ENCODE data around the gene APC.
"Not testable (repeated sequence)": the region's sequence is repeated elsewhere in the genome, so short reads cannot be mapped to it uniquely, and the experiment has no call there.

Gene APC

DNA sequence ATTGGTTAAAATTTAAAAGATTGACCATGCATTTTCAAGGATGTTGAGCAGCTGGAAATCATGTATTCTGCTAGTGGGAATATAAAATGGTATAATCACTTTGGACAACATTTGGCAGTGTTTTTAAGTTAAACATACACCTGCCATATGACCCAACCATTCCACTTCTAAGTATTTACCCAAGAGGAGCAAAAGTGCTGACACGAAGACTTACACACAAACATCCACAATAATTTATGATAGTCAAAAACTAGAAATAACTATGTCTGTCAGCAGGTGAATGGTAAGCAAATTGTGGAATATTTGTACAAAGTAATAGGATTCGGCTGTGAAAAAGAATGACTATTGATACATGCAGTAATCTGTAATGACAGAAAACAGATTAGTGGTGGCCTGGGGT is 92.7 kb downstream of the APC start:
- no peak for DNase-seq
- in situ Hi-C loops (cut with MboI; ENCODE audit: low pct_unique_long_range_greater_than_20kb, low sequenced_read_pairs), result no loop called here

GRCh38 chr5:112833971-112834370 is 96.3 kb downstream of the APC start:
- DNase-seq, result no peak
- in situ Hi-C loops (cut with MboI; ENCODE audit: low pct_unique_long_range_greater_than_20kb, low sequenced_read_pairs), result no loop called here

DNA sequence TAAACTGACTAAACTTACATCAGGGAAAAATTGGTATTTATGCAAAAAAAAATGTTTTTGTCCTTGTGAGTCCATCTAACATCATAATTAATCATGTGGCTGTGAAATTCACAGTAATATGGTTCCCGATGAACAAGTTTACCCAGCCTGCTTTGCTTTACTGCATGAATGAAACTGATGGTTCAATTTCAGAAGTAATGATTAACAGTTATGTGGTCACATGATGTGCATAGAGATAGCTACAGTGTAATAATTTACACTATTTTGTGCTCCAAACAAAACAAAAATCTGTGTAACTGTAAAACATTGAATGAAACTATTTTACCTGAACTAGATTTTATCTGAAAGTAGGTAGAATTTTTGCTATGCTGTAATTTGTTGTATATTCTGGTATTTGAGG is 106.8 kb downstream of the APC start:
- in situ Hi-C loops (cut with MboI; ENCODE audit: low pct_unique_long_range_greater_than_20kb, low sequenced_read_pairs), result no loop called here
- DNase-seq, result no peak

- DNase-seq, result no peak
- in situ Hi-C loops (cut with MboI; ENCODE audit: low pct_unique_long_range_greater_than_20kb, low sequenced_read_pairs), result no loop called here
Observed at GRCh38 chr5:112846556-112846955, 108.9 kb downstream of the APC start.

DNA sequence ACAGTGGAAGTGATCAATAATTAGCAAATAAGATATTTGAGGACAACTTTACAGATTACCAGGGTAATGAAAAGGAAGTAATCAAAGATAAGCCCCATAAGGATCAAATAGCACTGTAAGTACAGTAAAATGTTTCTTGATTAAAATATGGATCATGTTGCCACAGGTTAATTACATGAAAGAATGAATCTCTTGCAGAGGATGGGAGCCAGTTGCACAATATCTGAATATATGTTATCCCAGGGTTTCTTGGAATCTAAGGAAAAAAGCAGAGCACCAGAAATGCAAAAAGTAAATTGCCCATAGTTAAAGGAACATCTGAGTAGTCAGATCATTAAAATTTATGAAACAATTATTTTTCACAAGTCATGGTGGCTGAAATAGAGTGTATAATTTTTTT is 109.6 kb downstream of the APC start:
- in situ Hi-C loops (cut with MboI; ENCODE audit: low pct_unique_long_range_greater_than_20kb, low sequenced_read_pairs), result no loop called here
- no peak for DNase-seq

DNA sequence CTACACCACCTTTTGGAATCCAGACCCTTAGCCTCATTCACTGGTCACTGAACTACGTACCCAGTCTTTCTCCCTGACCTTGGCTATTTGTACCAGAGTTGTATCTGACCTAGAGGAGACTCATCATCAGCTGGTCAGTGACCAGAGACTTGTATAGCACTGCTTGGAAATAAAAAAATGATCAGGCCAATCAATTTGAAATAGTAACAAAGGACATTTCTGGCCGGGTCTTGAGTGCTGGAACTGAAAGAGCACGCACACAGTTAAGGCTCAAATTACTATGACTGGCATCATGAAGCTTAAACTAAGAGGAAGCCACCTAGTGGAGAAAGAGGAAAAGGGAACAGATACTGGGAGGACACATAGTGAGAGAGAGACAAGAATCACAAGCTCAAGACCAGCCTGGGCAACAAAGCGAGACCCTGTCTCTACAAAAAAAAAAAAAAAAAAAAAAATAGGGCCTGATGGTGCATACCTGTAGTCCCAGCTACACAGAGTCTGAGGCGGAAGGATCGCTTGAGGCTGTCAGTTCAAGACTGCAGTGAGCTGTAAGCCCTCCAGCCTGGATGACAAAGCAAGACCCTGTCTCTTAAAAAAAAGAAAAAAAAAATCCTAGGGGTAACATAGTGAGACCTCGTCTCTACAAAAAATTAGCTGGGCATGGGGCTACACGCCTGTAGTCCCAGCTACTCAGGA is 110.6 kb downstream of the APC start:
- peak; percentile 85 for DNase-seq
- in situ Hi-C loops (cut with MboI; ENCODE audit: low pct_unique_long_range_greater_than_20kb, low sequenced_read_pairs), result no loop called here

- in situ Hi-C loops (cut with MboI; ENCODE audit: low pct_unique_long_range_greater_than_20kb, low sequenced_read_pairs), result no loop called here
- DNase-seq, result no peak
Observed at GRCh38 chr5:112849912-112850311, 112.2 kb downstream of the APC start.

GRCh38 chr5:112854651-112855050 is 117.0 kb downstream of the APC start:
- no peak for DNase-seq
- in situ Hi-C loops (cut with MboI; ENCODE audit: low pct_unique_long_range_greater_than_20kb, low sequenced_read_pairs), result no loop called here

GRCh38 chr5:112857866-112858265 is 120.2 kb downstream of the APC start:
- in situ Hi-C loops (cut with MboI; ENCODE audit: low pct_unique_long_range_greater_than_20kb, low sequenced_read_pairs), result no loop called here
- DNase-seq, result no peak

- DNase-seq; in situ Hi-C loops (cut with MboI; ENCODE audit: low pct_unique_long_range_greater_than_20kb, low sequenced_read_pairs): not testable (repeated sequence)
Observed at GRCh38 chr5:112860571-112860928, 122.9 kb downstream of the APC start.

DNA sequence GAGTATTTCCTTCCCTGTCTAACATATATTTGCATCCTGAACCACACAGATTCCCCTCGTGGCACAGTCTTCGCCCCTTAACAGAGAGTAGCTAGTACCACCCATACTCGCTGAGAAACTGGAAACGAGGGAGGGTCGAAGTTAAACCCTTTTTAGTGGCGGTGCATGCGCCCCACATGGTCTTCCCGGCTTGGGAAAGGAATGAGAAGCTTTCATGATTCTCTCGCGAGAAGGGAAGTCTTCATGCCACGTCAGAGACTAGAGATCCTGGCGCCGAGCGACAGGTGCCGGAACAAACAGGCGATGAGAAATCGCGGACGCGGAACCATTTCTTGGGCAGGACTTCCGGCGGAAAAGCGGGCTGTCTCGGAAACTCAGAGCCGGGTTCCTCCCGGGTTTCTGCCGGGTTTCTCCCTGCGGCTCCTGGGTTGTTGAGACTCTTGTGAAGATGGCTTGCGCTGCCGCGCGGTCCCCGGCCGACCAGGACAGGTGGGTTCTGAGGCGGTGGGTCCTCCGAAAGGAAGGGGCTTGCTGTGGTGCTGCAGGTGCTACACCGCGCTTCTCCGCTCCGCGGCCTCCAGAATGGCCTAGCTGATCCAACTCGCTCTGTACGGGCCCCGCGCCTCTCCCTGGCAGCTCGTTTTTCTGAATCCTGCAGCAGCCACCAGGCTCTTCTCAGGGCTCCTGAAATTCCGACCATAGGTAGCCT is 123.4 kb downstream of the APC start, which contains the start of gene SRP19:
SRP19 (plus strand) TSS at position 359 of the 709 bp plus-strand sequence; CDS start at position 449, 90 bp downstream.
- in situ Hi-C loops (cut with MboI; ENCODE audit: low pct_unique_long_range_greater_than_20kb, low sequenced_read_pairs), result no loop called here
- peak; percentile 94 for DNase-seq

DNA sequence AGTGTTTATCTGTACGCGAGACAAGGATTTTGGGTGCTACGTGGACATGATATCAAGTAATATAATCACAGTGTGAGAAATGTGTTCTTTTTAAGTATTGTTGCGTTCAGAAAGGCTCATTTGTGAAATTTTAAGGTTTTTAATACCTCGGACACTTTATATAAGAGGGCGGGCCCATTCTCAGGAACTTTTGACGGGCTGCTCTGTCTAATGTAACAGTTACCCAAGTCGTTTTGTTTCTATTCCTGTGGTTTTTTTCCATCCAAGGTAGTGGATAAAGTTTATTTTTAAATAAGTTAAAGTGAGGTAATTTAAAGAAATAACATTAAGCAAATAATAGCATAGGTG is 123.9 kb downstream of the APC start:
- DNase-seq, result no peak

GRCh38 chr5:112862085-112862484 is 124.4 kb downstream of the APC start:
- DNase-seq, result no peak
- in situ Hi-C loops (cut with MboI; ENCODE audit: low pct_unique_long_range_greater_than_20kb, low sequenced_read_pairs), result no loop called here

More for the DNA sequence above, 123.9 kb downstream of the APC start:
- in situ Hi-C loops (cut with MboI; ENCODE audit: low pct_unique_long_range_greater_than_20kb, low sequenced_read_pairs), result no loop called here

DNA sequence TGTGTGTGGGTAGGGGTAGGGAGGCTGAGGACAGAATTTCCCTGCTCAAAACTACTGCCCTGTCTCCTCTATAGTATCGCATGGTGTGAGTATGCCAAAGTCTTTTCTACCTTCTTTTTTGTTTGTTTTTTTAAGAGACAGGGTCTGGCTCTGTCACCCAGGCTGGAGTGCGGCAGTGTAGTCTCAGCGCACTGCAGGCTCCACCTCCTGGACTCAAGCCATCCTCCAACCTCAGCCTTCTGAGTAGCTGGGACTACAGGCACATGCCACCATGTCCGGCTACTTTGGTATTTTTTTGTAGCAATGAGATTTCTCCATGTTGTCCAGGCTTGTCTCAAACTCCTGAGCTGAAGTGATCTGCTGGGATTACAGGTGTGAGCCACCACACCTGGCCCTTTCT is 125.9 kb downstream of the APC start:
- in situ Hi-C loops (cut with MboI; ENCODE audit: low pct_unique_long_range_greater_than_20kb, low sequenced_read_pairs), result no loop called here
- DNase-seq, result no peak

GRCh38 chr5:112865128-112865527 is 127.4 kb downstream of the APC start:
- in situ Hi-C loops (cut with MboI; ENCODE audit: low pct_unique_long_range_greater_than_20kb, low sequenced_read_pairs), result no loop called here
- DNase-seq, result no peak

DNA sequence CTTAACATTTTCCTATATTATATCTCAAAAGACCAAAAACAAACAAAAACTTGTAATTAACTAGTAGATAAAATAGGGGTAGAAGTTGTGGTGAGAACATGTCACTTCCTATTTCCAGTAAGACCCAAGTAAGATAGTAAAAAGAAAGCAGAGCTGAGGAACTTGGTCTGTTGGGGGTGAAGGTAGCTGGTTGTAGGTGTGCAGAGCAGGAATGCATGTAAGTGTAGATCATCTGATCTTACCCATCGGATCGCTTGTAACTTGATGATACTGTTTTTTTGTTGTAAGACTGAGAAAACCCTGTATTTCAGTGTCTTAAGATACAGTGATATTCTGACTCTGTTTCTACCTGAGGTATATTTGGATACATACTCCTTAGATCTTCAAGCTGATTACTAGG is 129.1 kb downstream of the APC start:
- in situ Hi-C loops (cut with MboI; ENCODE audit: low pct_unique_long_range_greater_than_20kb, low sequenced_read_pairs), result no loop called here
- no peak for DNase-seq

- in situ Hi-C loops (cut with MboI; ENCODE audit: low pct_unique_long_range_greater_than_20kb, low sequenced_read_pairs), result no loop called here
Observed at GRCh38 chr5:112867411-112867810, 129.7 kb downstream of the APC start.

GRCh38 chr5:112869948-112870347 is 132.3 kb downstream of the APC start:
- in situ Hi-C loops (cut with MboI; ENCODE audit: low pct_unique_long_range_greater_than_20kb, low sequenced_read_pairs), result no loop called here
- no peak for DNase-seq

More at GRCh38 chr5:112867411-112867810, 129.7 kb downstream of the APC start:
- DNase-seq, result no peak

GRCh38 chr5:112870966-112871365 is 133.3 kb downstream of the APC start:
- DNase-seq, result no peak
- in situ Hi-C loops (cut with MboI; ENCODE audit: low pct_unique_long_range_greater_than_20kb, low sequenced_read_pairs), result no loop called here

DNA sequence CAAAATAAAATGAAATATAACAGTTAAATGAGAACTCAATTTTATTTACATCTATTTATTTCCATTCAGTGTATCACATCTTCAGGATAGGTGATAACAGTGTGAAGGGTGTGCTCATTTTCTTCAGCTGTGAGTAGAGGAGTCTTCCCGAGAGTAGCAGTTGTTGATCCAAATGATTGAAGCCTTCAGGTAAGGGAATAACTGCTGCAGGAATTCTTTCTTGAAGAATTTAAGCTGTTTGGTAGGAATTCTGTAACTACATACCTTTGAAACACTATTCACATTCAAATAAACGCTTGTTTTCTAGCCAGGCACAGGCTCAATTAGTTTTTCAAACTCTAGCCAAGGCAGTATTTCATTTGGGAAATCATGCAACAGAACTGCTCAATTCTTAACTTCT is 138.7 kb downstream of the APC start:
- in situ Hi-C loops (cut with MboI; ENCODE audit: low pct_unique_long_range_greater_than_20kb, low sequenced_read_pairs), result no loop called here
- DNase-seq, result no peak

GRCh38 chr5:112878101-112878500 is 140.4 kb downstream of the APC start:
- no peak for DNase-seq
- in situ Hi-C loops (cut with MboI; ENCODE audit: low pct_unique_long_range_greater_than_20kb, low sequenced_read_pairs), result no loop called here

Data from KBM-7 (cell line).